Stimulated activated CD8-positive, alpha-beta memory T cell treated with anti-CD3 and anti-CD28 coated beads, Interleukin-15, amount 100 ng/mL, for 1 hour (primary cell): ENCODE data around the gene SYNJ1.
"Not testable (repeated sequence)": the region's sequence is repeated elsewhere in the genome, so short reads cannot be mapped to it uniquely, and the experiment has no call there.

Source experiments
- DNase-seq: peaks from one replicate; pipeline ENCODE4 v3.0.0-alpha.2; 2020; ENCODE audit warnings: low read depth

SYNJ1 gene

GRCh38 chr21:32733990-32734613 is 6.3 kb upstream of the SYNJ1 start:
- DNase-seq = no peak

GRCh38 chr21:32733356-32733755 is 5.5 kb upstream of the SYNJ1 start:
- DNase-seq = no peak

- no peak for DNase-seq
Measured at GRCh38 chr21:32732544-32732943, 4.7 kb upstream of the SYNJ1 start.

- no peak for DNase-seq
Measured at GRCh38 chr21:32728848-32729247, 1.0 kb upstream of the SYNJ1 start.

- no peak for DNase-seq
Measured at GRCh38 chr21:32728456-32728839, 635 bp upstream of the SYNJ1 start.

- peak; percentile 7 for DNase-seq
Measured at GRCh38 chr21:32726839-32727686, 750 bp downstream of the SYNJ1 start.

DNA sequence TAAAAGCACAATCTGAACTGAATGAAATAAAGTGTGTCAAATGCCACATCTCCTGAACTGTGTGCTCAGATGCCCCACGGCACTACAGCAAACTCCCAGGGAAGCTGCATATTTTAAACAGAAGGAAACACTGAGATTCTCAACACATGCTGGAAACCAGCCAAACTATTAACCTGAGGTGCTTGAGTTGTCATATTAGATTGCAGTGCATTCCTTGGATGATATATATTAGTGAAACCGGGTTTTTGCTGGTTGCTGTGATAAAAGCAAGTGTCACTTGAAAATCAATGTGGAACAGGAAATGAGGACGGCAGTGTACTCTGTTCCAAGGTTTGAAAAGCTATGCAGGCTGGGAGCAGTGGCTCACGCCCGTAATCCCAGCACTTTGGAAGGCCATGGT is 8.7 kb downstream of the SYNJ1 start:
- no peak for DNase-seq

GRCh38 chr21:32717851-32718316 is 9.9 kb downstream of the SYNJ1 start:
- no peak for DNase-seq

DNA sequence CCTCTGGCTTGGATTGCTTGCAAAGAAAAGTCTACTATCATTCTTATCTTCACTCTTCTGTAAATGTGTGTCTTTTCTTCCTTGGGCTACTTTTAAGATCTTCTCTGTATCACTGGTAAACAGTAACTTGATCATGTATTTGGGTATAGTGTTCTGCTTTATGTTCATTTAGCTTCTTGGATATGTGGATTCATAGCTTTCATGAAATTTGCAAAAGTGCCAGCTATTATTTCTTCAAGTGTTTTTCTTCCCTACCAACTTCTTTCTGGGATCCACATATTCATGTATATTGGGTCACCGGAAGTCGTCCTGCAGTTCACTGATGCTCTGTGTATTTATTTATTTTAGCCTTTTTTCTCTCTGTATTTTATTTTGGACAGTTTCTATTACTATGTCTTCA is 11.3 kb downstream of the SYNJ1 start:
- no peak for DNase-seq

DNA sequence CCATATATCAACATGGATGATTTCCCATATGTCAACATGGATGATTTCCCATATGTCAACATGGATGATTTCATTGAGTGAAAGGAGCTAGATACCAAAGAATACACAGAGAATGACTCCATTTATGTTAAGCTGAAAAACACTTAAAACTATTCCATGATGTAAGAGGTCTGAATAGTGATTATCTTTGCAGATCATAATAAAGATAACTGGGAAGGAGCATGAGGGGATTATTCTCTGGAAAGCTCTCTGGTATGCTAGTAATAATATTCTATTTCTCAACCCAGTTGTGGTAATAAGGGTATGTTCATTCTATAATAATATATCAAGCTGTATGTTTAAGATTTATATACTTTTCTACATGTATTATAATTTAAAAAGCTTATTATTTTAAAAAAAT is 14.1 kb downstream of the SYNJ1 start:
- no peak for DNase-seq

- no peak for DNase-seq
Measured at GRCh38 chr21:32712641-32713040, 15.2 kb downstream of the SYNJ1 start.

- DNase-seq = no peak
Measured at GRCh38 chr21:32712043-32712442, 15.8 kb downstream of the SYNJ1 start.

DNA sequence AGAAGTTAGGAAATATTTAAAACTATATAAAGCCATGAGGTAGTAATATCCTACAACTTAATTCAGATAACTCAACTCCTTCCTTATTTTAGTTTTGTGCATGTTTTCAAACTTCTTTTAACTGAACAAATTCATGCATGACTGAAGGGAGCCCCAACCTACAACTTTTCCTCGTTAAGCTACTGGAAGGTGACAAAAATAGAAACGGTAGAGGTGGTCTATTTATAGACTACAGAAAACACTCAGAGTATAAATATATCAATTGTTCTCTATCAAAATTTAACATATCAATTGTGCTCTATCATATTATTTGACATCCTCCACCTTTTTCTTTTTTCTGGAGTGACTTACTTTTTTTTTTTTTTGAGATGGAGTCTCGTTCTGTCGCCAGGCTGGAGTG is 16.8 kb downstream of the SYNJ1 start:
- no peak for DNase-seq

DNA sequence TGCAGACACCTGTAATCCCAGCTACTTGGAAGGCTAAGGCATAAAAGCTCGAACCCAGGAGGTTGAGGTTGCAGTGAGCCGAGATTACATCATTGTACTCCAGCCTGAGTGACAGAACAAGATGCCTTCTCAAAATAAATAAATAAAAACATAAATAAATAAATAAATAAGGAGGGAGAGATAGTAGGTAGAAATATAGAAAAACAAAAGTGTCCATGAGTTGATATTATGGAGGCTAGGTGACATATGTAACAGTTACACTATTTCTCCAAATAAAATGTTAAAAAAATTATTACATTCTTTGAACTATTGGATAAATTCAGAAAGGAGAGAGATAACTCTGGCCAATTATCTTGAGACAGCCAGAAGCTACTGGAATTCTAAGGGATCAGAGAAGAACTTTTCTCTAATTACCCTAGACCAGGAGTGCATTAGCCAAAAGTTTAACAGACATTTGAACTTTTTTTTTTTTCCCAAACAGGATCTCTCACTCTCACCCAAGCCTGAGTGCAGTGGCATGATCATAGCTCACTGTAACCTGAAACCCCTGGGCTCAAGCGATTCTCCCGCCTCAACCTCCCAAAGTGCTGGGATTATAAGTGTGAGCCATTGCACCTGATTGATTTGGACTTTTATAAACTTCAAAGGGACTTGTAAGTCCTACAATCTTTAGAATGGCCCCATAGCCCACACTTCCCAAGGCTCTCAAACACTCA is 17.6 kb downstream of the SYNJ1 start:
- DNase-seq = no peak

- no peak for DNase-seq
Measured at GRCh38 chr21:32708069-32708468, 19.7 kb downstream of the SYNJ1 start.

- no peak for DNase-seq
Measured at GRCh38 chr21:32705901-32706300, 21.9 kb downstream of the SYNJ1 start.

DNA sequence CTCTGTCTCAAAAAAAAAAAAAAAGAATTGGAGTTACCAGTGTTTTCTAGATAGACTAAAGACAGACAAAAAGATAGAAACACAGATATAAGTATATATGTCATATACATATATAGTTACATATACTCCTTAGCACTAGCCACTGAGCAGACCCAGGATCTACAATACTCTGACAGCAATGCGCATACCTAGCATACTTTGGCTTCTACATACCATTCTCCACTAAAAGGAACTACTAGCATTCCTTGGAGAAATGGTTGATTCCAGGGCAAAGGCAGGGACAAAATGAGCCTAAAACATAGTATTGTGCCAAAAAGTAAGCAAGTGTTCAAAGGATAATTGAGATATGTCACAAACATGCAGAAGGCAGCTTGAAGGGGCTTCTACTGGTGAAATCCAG is 22.7 kb downstream of the SYNJ1 start:
- no peak for DNase-seq

- DNase-seq = no peak
Measured at GRCh38 chr21:32702702-32703101, 25.1 kb downstream of the SYNJ1 start.

DNA sequence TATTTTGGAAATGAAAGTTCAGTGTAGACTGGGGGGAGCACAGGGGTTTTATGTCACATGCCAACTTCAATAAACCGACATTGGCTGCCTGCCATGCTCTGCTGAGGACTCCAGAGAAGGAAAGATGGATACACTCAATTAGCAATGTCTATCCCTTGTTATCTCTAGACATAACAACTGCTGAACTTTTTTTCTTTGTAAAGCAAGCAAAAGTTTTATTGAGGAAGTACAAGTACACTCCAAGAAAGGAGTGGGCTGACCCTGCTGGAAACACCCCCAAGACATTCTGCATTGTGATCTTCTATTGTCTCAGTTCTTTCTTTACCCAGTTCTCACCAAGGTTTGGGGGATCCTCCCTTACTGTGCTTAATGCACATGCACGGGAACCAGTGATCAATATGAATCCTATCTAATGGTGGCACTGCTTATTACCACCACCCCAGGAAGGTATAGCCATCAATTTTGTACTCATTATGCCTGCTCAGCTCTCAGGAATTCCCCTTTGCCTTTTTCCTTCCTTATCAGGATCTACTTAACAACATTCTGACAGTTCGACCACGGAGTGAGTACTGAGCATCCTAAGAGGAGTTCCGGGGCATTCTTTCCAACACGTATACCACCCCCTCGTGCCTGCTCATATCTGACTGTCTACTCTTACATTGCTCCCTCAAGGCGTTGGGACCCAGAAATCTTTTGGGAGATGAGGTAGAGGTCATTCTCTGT is 28.7 kb downstream of the SYNJ1 start:
- DNase-seq = no peak

DNA sequence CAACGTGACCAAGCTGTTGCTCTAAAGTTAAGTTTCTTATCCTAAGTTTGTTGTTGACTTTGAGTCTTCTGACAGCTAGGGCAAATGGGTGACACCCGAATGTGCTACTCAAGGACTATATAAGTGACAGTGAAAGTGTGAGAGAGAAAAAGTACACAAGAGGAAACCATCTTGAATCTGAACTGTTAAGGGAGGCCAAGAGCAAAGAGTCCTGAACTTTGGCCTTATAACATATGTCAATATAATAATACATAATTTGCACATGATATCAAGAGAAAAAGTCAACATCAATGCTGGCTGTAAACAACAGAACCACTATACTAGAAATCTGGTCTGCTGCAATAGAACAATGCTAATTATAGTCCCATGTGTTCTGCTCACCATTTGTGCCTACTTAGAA is 29.5 kb downstream of the SYNJ1 start:
- DNase-seq = no peak

- DNase-seq = not testable (repeated sequence)
Measured at GRCh38 chr21:32695482-32695881, 32.3 kb downstream of the SYNJ1 start.

DNA sequence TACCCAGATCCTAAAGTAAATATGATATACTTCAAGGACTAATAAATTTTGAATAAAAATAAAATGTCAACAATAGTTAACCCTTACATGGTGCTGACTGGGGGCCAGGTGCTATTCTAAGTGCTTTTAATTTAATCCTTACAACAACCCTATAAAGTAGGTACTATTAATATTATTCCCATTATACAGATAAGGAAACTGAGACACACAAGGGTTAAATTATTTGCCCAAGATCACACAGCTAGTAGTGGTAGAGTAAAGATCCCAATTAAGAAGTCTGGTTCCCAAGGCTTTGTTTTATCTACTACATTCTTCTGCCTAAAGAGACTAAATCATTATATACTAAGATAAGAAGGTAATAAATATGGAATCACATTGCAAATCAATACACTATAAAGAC is 34.2 kb downstream of the SYNJ1 start:
- no peak for DNase-seq
